K562 (cell line): ENCODE results near the gene PROK1.

Source experiments
- CAMTA2 ChIP-seq: fragments of 250-450 bp; sonication (Bioruptor Pico); conservative IDR thresholded peaks from 2 replicates; pipeline ENCODE4 v1.5.1; 2022
- CTCF ChIP-seq, 3 experiments: IDR thresholded peaks in 2 of 3; conservative IDR thresholded peaks in 1 of 3; 2 replicates each; pipeline ENCODE4 v1.5.1; 2011 to 2012; ENCODE audit warnings: low read length in 3 of 3, mild to moderate bottlenecking in 3 of 3, control low read depth in 2 of 3, improper control_type of control experiment in 1 of 3, inconsistent platforms in 1 of 3, low read depth in 1 of 3, mixed read lengths in 1 of 3, moderate library complexity in 1 of 3; ENCODE audit not compliant: insufficient read depth in 2 of 3
- E2F5 ChIP-seq: sonication (generic); formaldehyde crosslinking; IDR thresholded peaks from 2 replicates; pipeline ENCODE4 v1.8.0; 2022; ENCODE audit warnings: mild to moderate bottlenecking, missing genetic modification reagents
- EZH2 ChIP-seq: IDR thresholded peaks from 2 replicates; pipeline ENCODE4 v1.6.1; 2012; ENCODE audit warnings: low read depth, mild to moderate bottlenecking, inconsistent platforms, low read length, borderline replicate concordance
- GTF3C2 ChIP-seq: IDR thresholded peaks from 3 replicates; pipeline ENCODE4 v1.6.1; 2011; ENCODE audit warnings: borderline replicate concordance, mild to moderate bottlenecking, moderate library complexity; ENCODE audit not compliant: insufficient read length; ENCODE audit errors: extremely low read depth
- MTA1 ChIP-seq: fragments of 450-650 bp; IDR thresholded peaks from 2 replicates; pipeline ENCODE4 v1.6.1; 2017; ENCODE audit warnings: borderline replicate concordance
- POLR2AphosphoS5 ChIP-seq: IDR thresholded peaks from 2 replicates; pipeline ENCODE4 v1.6.1; 2011; ENCODE audit warnings: mild to moderate bottlenecking, low read depth, low read length, moderate library complexity; ENCODE audit not compliant: control insufficient read depth, insufficient read depth
- U2AF1 ChIP-seq: fragments of 200-400 bp; formaldehyde crosslinking; optimal IDR thresholded peaks from 2 replicates; pipeline ENCODE3; 2017; ENCODE audit warnings: mild to moderate bottlenecking, low read depth, low read length, moderate library complexity

DNA sequence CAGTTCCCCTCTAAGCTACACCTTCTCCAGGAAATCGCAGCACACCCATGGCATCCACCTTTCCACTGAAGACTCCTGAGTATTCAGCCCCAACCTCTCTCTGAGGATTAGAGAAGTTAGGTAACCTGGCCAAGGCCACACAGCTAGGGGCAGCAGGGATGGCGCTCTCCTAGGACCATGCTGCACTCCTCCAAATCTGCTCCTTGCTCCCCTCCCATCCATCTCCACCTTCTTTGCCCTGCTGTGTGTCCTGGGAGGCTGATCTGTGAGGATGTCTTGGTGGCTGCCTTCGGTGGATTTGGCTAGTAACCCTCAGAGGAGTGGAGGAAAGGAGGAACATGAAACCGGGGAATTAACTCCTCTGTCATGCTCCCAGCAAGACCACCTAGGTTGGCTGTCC, 20.0 kb upstream of the PROK1 start:
- TF ChIP-seq CAMTA2 (CRISPR knock-in tag) (no peak), E2F5 (CRISPR knock-in tag) (no peak), EZH2 (no peak), GTF3C2 (no peak), U2AF1 (no peak), MTA1 (no peak), POLR2AphosphoS5 (no peak), CTCF (IDR thresholded peaks at IDR 0.05 in 2 of 3, conservative IDR thresholded peaks at IDR 0.05 in 1 of 3; ENCODE audit: insufficient read depth in 2 of 3, low read depth in 1 of 3, low read length in 3 of 3) (no peak)
